ENCODE measurements around the gene NBEA.
"Not testable (repeated sequence)": the region's sequence is repeated elsewhere in the genome, so short reads cannot be mapped to it uniquely, and the experiment has no call there.

Gene NBEA

DNA sequence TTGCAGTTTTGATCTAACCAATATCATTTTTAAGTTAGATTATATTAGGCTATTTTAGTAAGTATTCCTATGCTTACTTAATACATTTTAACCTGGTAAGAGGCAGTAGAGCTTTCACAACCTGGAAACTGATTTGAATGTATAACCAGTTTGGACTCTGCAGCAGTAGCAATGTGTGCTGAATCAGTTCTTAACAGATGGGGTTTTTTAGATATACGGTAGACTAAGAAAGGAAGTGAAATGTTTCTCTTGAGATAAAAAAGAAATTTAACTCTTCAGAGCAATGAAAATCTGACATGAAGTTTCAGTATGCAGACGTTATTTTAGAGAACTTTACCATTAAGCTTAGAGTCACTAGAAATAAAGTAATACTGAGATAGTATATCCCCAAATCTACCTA is 2.7 kb downstream of the NBEA start:
- Histone ChIP-seq H3K36me3 (ENCODE audit: control insufficient read depth in 4 of 4, insufficient read depth in 4 of 4, low read length in 3 of 4) (no peaks in the 10 kb centered on the region), H3K4me1 (ENCODE audit: control extremely low read depth in 1 of 4, control insufficient read depth in 4 of 4, insufficient read depth in 4 of 4, low read length in 3 of 4) (peaks cover 0 to 19% (median 16%) of the 10 kb centered on the region in 4 experiments), H3K4me3 (ENCODE audit: control insufficient read depth in 1 of 7, extremely low read depth in 1 of 7, insufficient read depth in 4 of 7, low read depth in 2 of 7, low read length in 6 of 7) (no peak overlapping the region), H3K27me3 (replicated peaks in 2 of 5; ENCODE audit: control insufficient read depth in 4 of 5, insufficient read depth in 5 of 5, low read length in 4 of 5) (peaks cover 2 to 15% (median 6%) of the 10 kb centered on the region in 5 experiments), H3K9me3 (ENCODE audit: control extremely low read depth in 1 of 5, control insufficient read depth in 4 of 5, insufficient read depth in 2 of 5, low read depth in 1 of 5, low read length in 4 of 5) (no peaks in the 10 kb centered on the region), H3K27ac (ENCODE audit: insufficient read depth in 1 of 2, low read depth in 1 of 2, low read length in 2 of 2, poor library complexity in 1 of 2, severe bottlenecking in 2 of 2) (no peak overlapping the region)
- ChIA-PET CTCF (no interaction called here), POLR2A (no interaction called here)
- WGBS (ENCODE audit: insufficient coverage), result no CpG with 5 or more reads among the region's 2 CpGs
- DNase-seq, result peak in 2 of 3 donors; percentile 54 to 65

DNA sequence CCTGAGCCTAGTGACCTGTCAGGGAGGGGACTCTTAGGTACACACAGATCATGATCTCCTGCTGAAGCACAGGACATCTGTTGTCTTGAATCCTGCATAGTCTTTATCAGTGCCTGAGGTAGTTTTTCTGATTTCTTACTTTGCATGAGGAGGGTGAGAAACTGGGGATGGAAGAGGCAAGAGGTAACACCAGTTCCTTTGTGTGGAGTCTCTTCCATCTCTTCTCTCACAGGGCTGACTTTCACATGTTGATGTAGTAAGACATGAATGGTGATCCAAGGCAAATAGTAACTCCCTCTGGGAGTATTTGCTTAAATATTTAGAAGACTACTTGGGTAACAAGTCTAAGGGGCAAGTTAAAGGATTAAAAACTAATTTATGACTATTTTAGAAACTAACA is 9.5 kb downstream of the NBEA start:
- no peak overlapping the region for H3K27ac ChIP-seq (ENCODE audit: insufficient read depth in 1 of 2, low read depth in 1 of 2, low read length in 2 of 2, poor library complexity in 1 of 2, severe bottlenecking in 2 of 2)
- POLR2A ChIA-PET, result no interaction called here
- CTCF ChIA-PET, result no interaction called here
- no peak for DNase-seq
- peaks cover 0 to 2% (median 0%) of the 10 kb centered on the region in 5 experiments for H3K27me3 ChIP-seq (replicated peaks in 2 of 5; ENCODE audit: control insufficient read depth in 4 of 5, insufficient read depth in 5 of 5, low read length in 4 of 5)
- no peaks in the 10 kb centered on the region for H3K36me3 ChIP-seq (ENCODE audit: control insufficient read depth in 4 of 4, insufficient read depth in 4 of 4, low read length in 3 of 4)
- H3K4me3 ChIP-seq (ENCODE audit: control insufficient read depth in 1 of 7, extremely low read depth in 1 of 7, insufficient read depth in 4 of 7, low read depth in 2 of 7, low read length in 6 of 7), result no peak overlapping the region
- no peaks in the 10 kb centered on the region for H3K4me1 ChIP-seq (ENCODE audit: control extremely low read depth in 1 of 4, control insufficient read depth in 4 of 4, insufficient read depth in 4 of 4, low read length in 3 of 4)
- H3K9me3 ChIP-seq (ENCODE audit: control extremely low read depth in 1 of 5, control insufficient read depth in 4 of 5, insufficient read depth in 2 of 5, low read depth in 1 of 5, low read length in 4 of 5), result peaks cover 0 to 15% (median 3%) of the 10 kb centered on the region in 5 experiments

DNA sequence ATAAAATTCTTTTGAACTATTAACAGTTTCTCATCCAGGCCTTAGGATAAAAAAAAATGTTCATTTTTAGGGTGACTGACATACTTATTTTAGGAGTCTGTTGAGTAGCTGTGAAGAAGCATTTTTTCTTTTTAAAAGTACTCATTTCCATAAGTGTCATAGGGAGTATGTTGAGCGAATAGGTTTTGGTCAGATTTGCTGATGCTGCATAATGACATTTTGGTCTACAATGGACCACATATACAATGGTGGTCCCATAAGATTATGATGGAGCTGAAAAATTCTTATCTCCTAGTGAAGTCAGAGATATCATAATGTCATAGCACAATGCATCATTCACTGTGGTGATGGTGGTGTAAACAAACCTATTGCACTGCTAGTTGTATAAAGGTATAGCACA is 17.4 kb downstream of the NBEA start:
- no CpG with 5 or more reads among the region's 1 CpG for WGBS (ENCODE audit: insufficient coverage)
- H3K4me1 ChIP-seq (ENCODE audit: control extremely low read depth in 1 of 4, control insufficient read depth in 4 of 4, insufficient read depth in 4 of 4, low read length in 3 of 4), result no peaks in the 10 kb centered on the region
- H3K27me3 ChIP-seq (replicated peaks in 2 of 5; ENCODE audit: control insufficient read depth in 4 of 5, insufficient read depth in 5 of 5, low read length in 4 of 5), result no peaks in the 10 kb centered on the region
- H3K36me3 ChIP-seq (ENCODE audit: control insufficient read depth in 4 of 4, insufficient read depth in 4 of 4, low read length in 3 of 4), result no peaks in the 10 kb centered on the region
- no peak for DNase-seq
- ChIA-PET CTCF (no interaction called here), POLR2A (no interaction called here)
- no peak overlapping the region for H3K4me3 ChIP-seq (ENCODE audit: control insufficient read depth in 1 of 7, extremely low read depth in 1 of 7, insufficient read depth in 4 of 7, low read depth in 2 of 7, low read length in 6 of 7)
- H3K9me3 ChIP-seq (ENCODE audit: control extremely low read depth in 1 of 5, control insufficient read depth in 4 of 5, insufficient read depth in 2 of 5, low read depth in 1 of 5, low read length in 4 of 5), result peaks cover 0 to 2% (median 0%) of the 10 kb centered on the region in 5 experiments
- H3K27ac ChIP-seq (ENCODE audit: insufficient read depth in 1 of 2, low read depth in 1 of 2, low read length in 2 of 2, poor library complexity in 1 of 2, severe bottlenecking in 2 of 2), result no peak overlapping the region

DNA sequence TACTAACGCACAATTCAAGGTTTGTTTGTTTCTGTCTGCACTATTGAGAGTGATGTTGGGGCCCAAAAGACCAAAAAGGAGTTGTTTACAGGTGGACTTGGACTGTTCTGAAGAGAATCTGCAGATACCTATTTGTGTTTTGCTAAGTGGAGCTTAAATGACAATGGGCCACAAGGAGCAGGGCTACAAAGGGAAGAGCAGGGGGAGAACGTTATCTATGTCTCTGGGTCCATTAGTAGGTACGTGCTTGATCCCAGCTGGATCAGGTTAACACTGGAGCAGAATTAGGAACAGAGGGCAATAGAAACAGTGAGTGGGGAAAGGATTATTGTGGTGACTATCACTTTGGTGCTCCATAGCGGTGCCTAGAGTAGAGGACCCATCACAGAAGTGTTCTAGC is 22.5 kb downstream of the NBEA start:
- no peak for DNase-seq
- Histone ChIP-seq H3K27me3 (replicated peaks in 2 of 5; ENCODE audit: control insufficient read depth in 4 of 5, insufficient read depth in 5 of 5, low read length in 4 of 5) (no peaks in the 10 kb centered on the region), H3K9me3 (ENCODE audit: control extremely low read depth in 1 of 5, control insufficient read depth in 4 of 5, insufficient read depth in 2 of 5, low read depth in 1 of 5, low read length in 4 of 5) (peaks cover 0 to under 1% (median 0%) of the 10 kb centered on the region in 5 experiments), H3K4me1 (ENCODE audit: control extremely low read depth in 1 of 4, control insufficient read depth in 4 of 4, insufficient read depth in 4 of 4, low read length in 3 of 4) (peaks cover 0 to 5% (median 2%) of the 10 kb centered on the region in 4 experiments), H3K36me3 (ENCODE audit: control insufficient read depth in 4 of 4, insufficient read depth in 4 of 4, low read length in 3 of 4) (no peaks in the 10 kb centered on the region), H3K4me3 (ENCODE audit: control insufficient read depth in 1 of 7, extremely low read depth in 1 of 7, insufficient read depth in 4 of 7, low read depth in 2 of 7, low read length in 6 of 7) (no peak overlapping the region), H3K27ac (ENCODE audit: insufficient read depth in 1 of 2, low read depth in 1 of 2, low read length in 2 of 2, poor library complexity in 1 of 2, severe bottlenecking in 2 of 2) (no peak overlapping the region)
- ChIA-PET POLR2A (no interaction called here), CTCF (interaction anchor here (0.7 kb wide), 1 partner anchor 9 kb away, joined by 3 read pairs; no protein-coding TSS in a partner anchor)
- 100% methylated on average over 3 of the region's 4 CpGs for WGBS (ENCODE audit: insufficient coverage)

DNA sequence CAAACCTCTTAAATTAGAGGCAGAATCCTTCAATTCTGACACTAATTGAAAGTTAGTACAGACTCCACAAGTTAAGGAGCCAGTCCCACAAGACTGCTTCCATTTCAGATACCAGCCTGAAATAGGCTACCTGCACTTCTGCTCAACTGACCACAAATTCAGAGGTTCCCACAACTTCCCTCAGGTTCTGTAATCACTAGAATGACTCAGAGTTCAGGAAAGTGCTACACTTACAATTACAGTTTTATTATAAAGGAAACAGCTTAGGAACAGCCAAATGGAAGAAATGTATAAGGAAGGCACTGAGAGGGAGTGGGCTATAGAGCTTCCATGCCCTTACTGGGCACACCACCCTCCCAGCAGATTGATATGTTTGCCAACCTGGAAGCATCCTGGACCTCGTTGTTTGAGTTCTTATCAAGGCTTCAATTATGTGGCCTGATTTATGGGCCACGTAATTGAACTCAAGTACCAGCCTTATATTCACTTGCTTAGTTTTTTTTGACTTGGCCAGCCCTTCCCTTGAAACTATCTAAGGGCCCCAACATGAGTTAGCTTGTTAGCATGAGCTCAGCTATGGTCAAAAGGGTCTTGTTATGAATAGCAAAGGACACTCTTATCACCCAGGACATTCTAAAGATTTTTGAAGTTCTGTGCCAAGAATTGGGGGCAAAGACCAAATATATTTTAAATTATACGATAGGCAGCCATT is 25.9 kb downstream of the NBEA start:
- CTCF ChIA-PET, result no interaction called here
- no peaks in the 10 kb centered on the region for H3K36me3 ChIP-seq (ENCODE audit: control insufficient read depth in 4 of 4, insufficient read depth in 4 of 4, low read length in 3 of 4)
- H3K27ac ChIP-seq (ENCODE audit: insufficient read depth in 1 of 2, low read depth in 1 of 2, low read length in 2 of 2, poor library complexity in 1 of 2, severe bottlenecking in 2 of 2), result no peak overlapping the region
- H3K4me1 ChIP-seq (ENCODE audit: control extremely low read depth in 1 of 4, control insufficient read depth in 4 of 4, insufficient read depth in 4 of 4, low read length in 3 of 4), result peaks cover 0 to 5% (median 2%) of the 10 kb centered on the region in 4 experiments
- H3K4me3 ChIP-seq (ENCODE audit: control insufficient read depth in 1 of 7, extremely low read depth in 1 of 7, insufficient read depth in 4 of 7, low read depth in 2 of 7, low read length in 6 of 7), result no peak overlapping the region
- DNase-seq, result peak; percentile 14 to 70 (median 56)
- peaks cover 0 to 12% (median 0%) of the 10 kb centered on the region in 5 experiments for H3K9me3 ChIP-seq (ENCODE audit: control extremely low read depth in 1 of 5, control insufficient read depth in 4 of 5, insufficient read depth in 2 of 5, low read depth in 1 of 5, low read length in 4 of 5)
- POLR2A ChIA-PET, result no interaction called here
- no peaks in the 10 kb centered on the region for H3K27me3 ChIP-seq (replicated peaks in 2 of 5; ENCODE audit: control insufficient read depth in 4 of 5, insufficient read depth in 5 of 5, low read length in 4 of 5)
- 11% methylated on average over 2 of the region's 3 CpGs for WGBS (ENCODE audit: insufficient coverage)

DNA sequence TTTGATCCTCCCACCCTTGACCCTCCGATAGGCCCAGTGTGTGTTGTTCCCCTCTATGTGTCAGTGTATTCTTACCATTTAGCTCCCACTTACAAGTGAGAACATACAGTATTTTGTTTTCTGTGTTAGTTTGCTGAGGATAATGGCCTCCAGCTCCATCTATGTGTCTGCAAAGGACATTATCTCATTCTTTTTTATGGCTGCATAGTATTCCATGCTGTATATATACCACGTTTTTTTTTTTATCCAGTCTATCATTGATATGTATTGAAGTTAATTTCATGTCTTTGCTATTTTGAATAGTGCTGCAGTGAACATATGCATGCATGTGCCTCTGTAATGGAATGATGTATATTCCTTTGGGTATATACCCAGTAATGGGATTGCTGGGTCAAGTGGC is 27.5 kb downstream of the NBEA start:
- DNase-seq; H3K27ac ChIP-seq (ENCODE audit: insufficient read depth in 1 of 2, low read depth in 1 of 2, low read length in 2 of 2, poor library complexity in 1 of 2, severe bottlenecking in 2 of 2); H3K27me3 ChIP-seq (replicated peaks in 2 of 5; ENCODE audit: control insufficient read depth in 4 of 5, insufficient read depth in 5 of 5, low read length in 4 of 5); POLR2A ChIA-PET; CTCF ChIA-PET; H3K4me3 ChIP-seq (ENCODE audit: control insufficient read depth in 1 of 7, extremely low read depth in 1 of 7, insufficient read depth in 4 of 7, low read depth in 2 of 7, low read length in 6 of 7); H3K36me3 ChIP-seq (ENCODE audit: control insufficient read depth in 4 of 4, insufficient read depth in 4 of 4, low read length in 3 of 4); H3K4me1 ChIP-seq (ENCODE audit: control extremely low read depth in 1 of 4, control insufficient read depth in 4 of 4, insufficient read depth in 4 of 4, low read length in 3 of 4): not testable (repeated sequence)
- no CpG with 5 or more reads among the region's 2 CpGs for WGBS (ENCODE audit: insufficient coverage)
- peaks cover 0 to 17% (median 2%) of the 10 kb centered on the region in 5 experiments for H3K9me3 ChIP-seq (ENCODE audit: control extremely low read depth in 1 of 5, control insufficient read depth in 4 of 5, insufficient read depth in 2 of 5, low read depth in 1 of 5, low read length in 4 of 5)

DNA sequence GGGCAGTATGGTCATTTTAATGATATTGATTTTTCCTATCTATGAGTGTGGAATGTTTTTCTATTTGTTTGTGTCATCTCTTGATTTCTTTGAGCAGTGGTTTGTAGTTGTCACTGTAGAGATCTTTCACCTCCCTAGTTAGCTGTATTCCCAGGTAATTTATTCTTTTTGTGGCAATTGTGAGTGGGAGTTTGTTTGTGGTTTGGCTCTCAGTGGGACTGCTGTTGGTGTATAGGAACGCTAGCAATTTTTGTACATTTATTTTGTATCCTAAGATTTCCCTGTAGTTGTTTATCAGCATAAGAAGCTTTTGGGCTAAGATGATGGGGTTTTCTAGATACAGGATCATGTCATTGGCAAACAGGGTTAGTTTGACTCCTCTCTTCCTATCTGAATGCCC is 28.9 kb downstream of the NBEA start:
- Histone ChIP-seq H3K4me1 (ENCODE audit: control extremely low read depth in 1 of 4, control insufficient read depth in 4 of 4, insufficient read depth in 4 of 4, low read length in 3 of 4) (peaks cover 0 to 5% (median 2%) of the 10 kb centered on the region in 4 experiments), H3K27me3 (replicated peaks in 2 of 5; ENCODE audit: control insufficient read depth in 4 of 5, insufficient read depth in 5 of 5, low read length in 4 of 5) (no peaks in the 10 kb centered on the region), H3K9me3 (ENCODE audit: control extremely low read depth in 1 of 5, control insufficient read depth in 4 of 5, insufficient read depth in 2 of 5, low read depth in 1 of 5, low read length in 4 of 5) (peaks cover 0 to 20% (median 2%) of the 10 kb centered on the region in 5 experiments), H3K4me3 (ENCODE audit: control insufficient read depth in 1 of 7, extremely low read depth in 1 of 7, insufficient read depth in 4 of 7, low read depth in 2 of 7, low read length in 6 of 7) (no peak overlapping the region), H3K27ac (ENCODE audit: insufficient read depth in 1 of 2, low read depth in 1 of 2, low read length in 2 of 2, poor library complexity in 1 of 2, severe bottlenecking in 2 of 2) (no peak overlapping the region), H3K36me3 (ENCODE audit: control insufficient read depth in 4 of 4, insufficient read depth in 4 of 4, low read length in 3 of 4) (peaks cover 0 to 4% (median 0%) of the 10 kb centered on the region in 4 experiments)
- no CpG with 5 or more reads among the region's 1 CpG for WGBS (ENCODE audit: insufficient coverage)
- CTCF ChIA-PET, result no interaction called here
- no peak for DNase-seq
- POLR2A ChIA-PET, result no interaction called here

All from common myeloid progenitor, CD34-positive (primary cell).